ENCODE measurements around the gene MOB3C. TPM values are rescaled to one million over a fixed set of nuclear protein-coding genes. Genes with fewer than 3 reads are reported as not detected.

Gene MOB3C
- total and polyA plus RNA-seq, 2 experiments from 2014 or later = 5.5 to 6.2 TPM

DNA sequence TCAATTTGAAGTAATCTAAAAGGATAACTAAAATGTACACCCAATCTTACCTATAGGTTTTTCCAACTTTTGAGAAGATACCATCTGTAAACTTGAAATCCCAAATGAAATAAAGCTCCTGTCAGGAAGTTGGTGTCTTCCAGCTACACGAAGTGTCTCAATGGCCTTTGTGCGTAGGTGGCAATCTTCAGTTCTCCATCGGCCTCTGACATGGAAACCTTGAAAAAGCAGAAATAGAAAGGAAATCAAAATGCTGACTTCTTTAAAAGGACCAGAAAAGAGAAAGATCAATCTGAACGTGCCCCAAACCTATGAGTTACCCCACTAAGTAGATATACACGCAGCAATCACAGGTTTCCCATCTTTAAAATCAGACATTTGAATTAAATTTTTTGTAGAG lies 22.5 kb downstream of the MOB3C start:
- DNase-seq (ENCODE audit: low read depth in 1 of 2, low spot score in 1 of 2) = no peak
- Histone ChIP-seq H3K36me3 (peaks cover 2% of the 10 kb centered on the region), H3K9me3 (ENCODE audit: low read depth) (no peaks in the 10 kb centered on the region), H3K27ac (no peak overlapping the region), H3K4me1 (ENCODE audit: low read depth) (no peaks in the 10 kb centered on the region), H3K4me3 (no peak overlapping the region), H3K27me3 (no peaks in the 10 kb centered on the region)
- TF ChIP-seq, protein P1, sequence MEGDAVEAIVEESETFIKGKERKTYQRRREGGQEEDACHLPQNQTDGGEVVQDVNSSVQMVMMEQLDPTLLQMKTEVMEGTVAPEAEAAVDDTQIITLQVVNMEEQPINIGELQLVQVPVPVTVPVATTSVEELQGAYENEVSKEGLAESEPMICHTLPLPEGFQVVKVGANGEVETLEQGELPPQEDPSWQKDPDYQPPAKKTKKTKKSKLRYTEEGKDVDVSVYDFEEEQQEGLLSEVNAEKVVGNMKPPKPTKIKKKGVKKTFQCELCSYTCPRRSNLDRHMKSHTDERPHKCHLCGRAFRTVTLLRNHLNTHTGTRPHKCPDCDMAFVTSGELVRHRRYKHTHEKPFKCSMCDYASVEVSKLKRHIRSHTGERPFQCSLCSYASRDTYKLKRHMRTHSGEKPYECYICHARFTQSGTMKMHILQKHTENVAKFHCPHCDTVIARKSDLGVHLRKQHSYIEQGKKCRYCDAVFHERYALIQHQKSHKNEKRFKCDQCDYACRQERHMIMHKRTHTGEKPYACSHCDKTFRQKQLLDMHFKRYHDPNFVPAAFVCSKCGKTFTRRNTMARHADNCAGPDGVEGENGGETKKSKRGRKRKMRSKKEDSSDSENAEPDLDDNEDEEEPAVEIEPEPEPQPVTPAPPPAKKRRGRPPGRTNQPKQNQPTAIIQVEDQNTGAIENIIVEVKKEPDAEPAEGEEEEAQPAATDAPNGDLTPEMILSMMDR (IDR thresholded peaks at IDR 0.05; ENCODE audit: low read depth, low read length) = no peak

DNA sequence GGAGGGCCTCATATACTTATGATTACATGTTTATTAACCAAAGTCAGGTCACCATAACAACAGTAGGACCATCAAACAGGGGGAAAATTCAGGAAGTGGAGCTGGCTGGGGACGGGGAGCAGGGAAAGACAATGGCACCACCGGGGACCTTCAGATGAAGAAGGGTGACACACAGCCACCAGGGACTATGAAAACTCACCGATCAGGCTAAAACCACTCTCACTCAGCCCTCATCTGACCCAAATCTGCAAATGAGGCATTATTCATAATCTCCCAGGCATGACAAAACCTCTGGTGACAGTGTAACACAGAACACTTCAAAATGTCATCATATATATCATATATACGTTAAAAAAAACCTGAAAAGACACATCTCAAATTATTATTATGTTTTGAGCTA lies 23.8 kb downstream of the MOB3C start:
- DNase-seq (ENCODE audit: low read depth in 1 of 2, low spot score in 1 of 2) = no peak
- Histone ChIP-seq H3K36me3 (peaks cover 2% of the 10 kb centered on the region), H3K27ac (no peak overlapping the region), H3K4me1 (ENCODE audit: low read depth) (no peaks in the 10 kb centered on the region), H3K4me3 (no peak overlapping the region), H3K27me3 (no peaks in the 10 kb centered on the region), H3K9me3 (ENCODE audit: low read depth) (no peaks in the 10 kb centered on the region)
- TF ChIP-seq, protein P1 (IDR thresholded peaks at IDR 0.05; ENCODE audit: low read depth, low read length) = no peak

DNA sequence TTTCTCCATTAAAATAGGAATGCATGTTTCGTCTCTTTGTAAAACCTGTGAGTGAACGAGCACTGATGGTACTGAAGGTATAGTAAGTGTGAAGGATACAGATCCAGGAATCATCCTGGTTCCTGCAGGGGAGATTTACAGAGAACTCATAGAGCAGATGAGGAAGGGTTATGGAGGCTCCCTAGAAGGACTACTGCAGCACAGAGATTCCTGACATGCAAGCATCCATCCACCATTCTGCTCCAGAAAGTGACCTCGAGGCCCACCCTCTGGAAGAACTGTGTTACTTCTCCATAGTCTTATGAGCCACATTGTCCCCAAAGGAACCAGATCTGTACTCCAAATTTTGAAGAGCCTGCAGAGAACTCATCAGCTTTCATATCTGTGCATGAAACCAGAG lies 27.1 kb downstream of the MOB3C start:
- H3K4me3 ChIP-seq = no peak overlapping the region
- TF ChIP-seq, protein P1 (IDR thresholded peaks at IDR 0.05; ENCODE audit: low read depth, low read length) = no peak
- H3K36me3 ChIP-seq = peaks cover 2% of the 10 kb centered on the region
- no peaks in the 10 kb centered on the region for H3K27me3 ChIP-seq
- no peak overlapping the region for H3K27ac ChIP-seq
- H3K9me3 ChIP-seq (ENCODE audit: low read depth) = no peaks in the 10 kb centered on the region
- no peaks in the 10 kb centered on the region for H3K4me1 ChIP-seq (ENCODE audit: low read depth)
- no peak for DNase-seq (ENCODE audit: low read depth in 1 of 2, low spot score in 1 of 2)

DNA sequence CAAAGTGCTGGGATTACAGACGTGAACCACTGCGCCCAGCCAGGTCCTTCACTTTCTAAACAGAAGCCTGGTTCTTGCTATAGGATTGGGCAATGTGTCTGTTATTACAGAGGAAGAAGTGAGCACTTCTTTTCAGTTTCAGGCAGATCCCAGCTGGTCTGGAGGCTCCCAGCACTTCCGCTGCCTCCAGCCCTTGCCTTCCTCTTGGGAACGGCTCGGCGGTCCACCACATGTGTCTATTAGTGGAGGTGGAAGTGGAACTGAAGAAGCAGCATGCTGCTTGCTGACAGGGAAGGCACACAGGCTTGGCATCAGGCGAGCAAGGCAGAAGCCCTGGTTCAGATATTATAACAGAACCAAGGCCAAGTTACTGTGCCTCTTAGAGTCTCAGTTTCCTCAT lies 29.5 kb downstream of the MOB3C start:
- H3K4me1 ChIP-seq (ENCODE audit: low read depth) = no peaks in the 10 kb centered on the region
- no peak overlapping the region for H3K4me3 ChIP-seq
- H3K9me3 ChIP-seq (ENCODE audit: low read depth) = no peaks in the 10 kb centered on the region
- H3K27ac ChIP-seq = no peak overlapping the region
- TF ChIP-seq, protein P1 (IDR thresholded peaks at IDR 0.05; ENCODE audit: low read depth, low read length) = no peak
- H3K27me3 ChIP-seq = no peaks in the 10 kb centered on the region
- no peak for DNase-seq (ENCODE audit: low read depth in 1 of 2, low spot score in 1 of 2)
- no peaks in the 10 kb centered on the region for H3K36me3 ChIP-seq

DNA sequence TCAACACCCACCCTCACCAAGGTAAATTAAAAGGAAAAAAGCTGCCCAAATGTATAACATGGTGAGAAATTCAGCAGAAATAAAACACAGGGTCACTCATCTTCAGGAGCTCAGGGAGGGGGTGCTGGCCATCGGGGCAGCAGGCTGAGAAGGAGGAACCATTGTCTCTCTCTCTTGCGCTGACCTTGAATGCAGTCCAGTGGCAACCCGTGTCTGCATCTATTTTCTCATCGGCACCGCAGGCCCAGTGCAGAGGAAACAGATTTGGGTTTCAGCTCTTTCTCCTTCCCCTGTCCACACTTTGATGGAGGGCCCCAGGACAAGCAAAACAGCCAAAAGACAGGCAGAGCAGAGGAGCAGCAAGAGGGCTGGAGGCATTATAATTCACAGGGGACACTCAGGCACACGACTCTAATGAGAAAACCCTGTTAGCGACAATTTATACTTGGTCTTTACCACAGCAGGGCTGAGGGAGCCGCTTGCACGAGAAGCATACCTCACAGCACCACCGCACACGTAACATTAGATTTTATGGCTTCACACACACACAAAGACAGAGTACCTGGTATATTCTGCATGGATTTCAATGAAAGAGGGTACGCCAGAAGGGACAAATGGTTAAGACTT lies 31.2 kb downstream of the MOB3C start:
- Histone ChIP-seq H3K4me3 (no peak overlapping the region), H3K9me3 (ENCODE audit: low read depth) (no peaks in the 10 kb centered on the region), H3K36me3 (no peaks in the 10 kb centered on the region), H3K27ac (no peak overlapping the region), H3K27me3 (no peaks in the 10 kb centered on the region), H3K4me1 (ENCODE audit: low read depth) (no peaks in the 10 kb centered on the region)
- no peak for DNase-seq (ENCODE audit: low read depth in 1 of 2, low spot score in 1 of 2)
- TF ChIP-seq, protein P1 (IDR thresholded peaks at IDR 0.05; ENCODE audit: low read depth, low read length) = no peak
